ENCODE data around the gene E2F1. TPM values are rescaled to one million over a fixed set of nuclear protein-coding genes. Genes with fewer than 3 reads are reported as not detected.
"Not testable (repeated sequence)": the region's sequence is repeated elsewhere in the genome, so short reads cannot be mapped to it uniquely, and the experiment has no call there.

E2F1 gene
- total RNA-seq, 1 donor from 2014 or later = 2.3 TPM

- DNase-seq (ENCODE audit: low spot score) = no peak
Observed at GRCh38 chr20:33645072-33645358, 41.2 kb downstream of the E2F1 start.

DNA sequence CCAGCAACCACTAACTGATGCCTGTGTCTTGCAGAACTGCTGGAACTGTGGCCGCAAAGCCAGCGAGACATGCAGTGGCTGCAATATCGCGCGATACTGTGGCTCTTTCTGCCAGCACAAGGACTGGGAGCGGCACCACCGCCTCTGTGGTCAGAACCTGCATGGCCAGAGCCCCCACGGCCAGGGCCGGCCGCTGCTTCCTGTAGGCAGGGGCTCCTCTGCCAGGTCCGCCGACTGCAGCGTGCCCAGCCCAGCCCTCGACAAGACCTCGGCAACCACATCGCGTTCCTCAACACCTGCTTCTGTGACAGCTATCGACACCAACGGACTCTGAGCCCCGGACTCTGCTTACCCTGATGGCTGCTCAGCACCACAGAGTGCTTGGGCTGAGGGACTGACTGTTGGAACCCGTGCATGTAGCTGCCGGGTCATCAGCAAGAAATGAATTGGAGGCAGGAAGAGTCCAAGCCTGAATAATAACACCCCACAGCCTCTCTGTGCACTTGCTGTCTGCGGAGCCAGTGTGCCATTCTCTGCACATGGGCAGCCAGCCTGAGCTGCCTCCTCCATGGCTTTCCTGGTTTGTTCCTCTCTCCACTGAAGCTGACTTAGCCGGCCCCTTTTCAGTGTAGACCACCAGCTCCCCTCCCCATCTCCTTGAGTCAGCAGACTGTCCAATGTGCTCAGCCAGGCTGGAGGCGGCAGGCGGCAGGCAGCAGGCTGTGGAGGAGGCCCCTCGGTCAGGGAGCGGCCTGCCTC, 41.7 kb downstream of the E2F1 start:
- no peak for DNase-seq (ENCODE audit: low spot score)

DNA sequence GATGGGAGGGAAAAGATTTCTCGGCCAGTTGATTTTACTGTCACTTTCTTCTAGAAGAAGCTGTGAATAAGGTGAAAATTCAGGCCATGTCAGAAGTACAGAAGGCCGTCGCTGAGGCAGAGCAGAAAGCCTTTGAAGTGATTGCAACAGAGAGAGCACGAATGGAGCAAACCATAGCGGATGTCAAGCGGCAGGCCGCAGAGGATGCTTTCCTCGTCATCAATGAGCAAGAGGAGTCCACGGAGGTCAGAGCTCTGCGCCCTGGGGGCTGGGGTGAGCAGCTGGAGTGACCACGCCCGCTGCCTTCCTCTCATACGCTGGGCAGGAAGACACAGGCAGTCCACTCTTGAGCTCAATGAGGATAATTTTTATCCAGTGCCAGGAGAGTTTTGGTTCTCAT, 45.9 kb downstream of the E2F1 start:
- no peak for DNase-seq (ENCODE audit: low spot score)

DNA sequence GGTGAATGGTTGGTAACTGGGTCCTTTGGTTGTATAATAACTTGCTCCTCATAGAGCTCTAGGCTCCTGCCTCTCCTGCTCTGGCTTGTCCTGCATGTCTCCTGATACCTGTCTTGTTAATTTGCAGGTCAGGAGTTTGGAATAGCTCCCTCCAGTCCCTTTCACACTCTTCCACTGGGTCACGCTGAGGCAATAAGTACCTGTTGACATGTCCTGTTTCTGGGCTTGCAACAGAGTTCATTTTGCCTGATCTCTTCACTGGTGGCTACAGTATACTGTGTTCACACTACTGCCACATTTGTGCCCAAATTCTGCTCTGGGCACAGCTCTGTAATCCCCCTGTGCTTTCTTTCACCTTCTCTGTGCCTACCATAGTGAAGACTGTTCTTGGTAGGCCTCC, 49.4 kb downstream of the E2F1 start:
- DNase-seq (ENCODE audit: low spot score) = no peak

- no peak for DNase-seq (ENCODE audit: low spot score)
Observed at GRCh38 chr20:33635341-33635740, 50.8 kb downstream of the E2F1 start.

GRCh38 chr20:33631910-33632309, 54.3 kb downstream of the E2F1 start:
- not testable (repeated sequence) for DNase-seq (ENCODE audit: low spot score)

DNA sequence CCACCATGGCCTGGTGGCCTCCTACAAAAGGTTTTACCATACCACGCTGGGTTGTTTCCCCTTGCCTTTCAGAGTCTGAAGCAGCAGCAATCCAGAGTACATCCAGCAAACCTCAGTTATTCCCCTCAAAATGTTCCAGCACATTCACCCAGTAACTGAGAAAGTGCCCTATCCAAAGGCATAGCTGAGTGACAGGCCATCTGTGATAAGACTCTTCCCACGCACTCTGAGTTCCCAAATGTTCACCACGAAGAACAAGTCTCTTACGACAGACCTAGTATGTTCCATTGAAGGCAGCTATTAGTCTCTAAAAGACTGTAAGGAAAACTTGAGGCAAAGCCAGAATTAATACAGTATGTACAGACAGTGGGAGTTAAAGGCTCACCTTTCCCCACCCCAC, 55.7 kb downstream of the E2F1 start:
- DNase-seq (ENCODE audit: low spot score) = no peak

DNA sequence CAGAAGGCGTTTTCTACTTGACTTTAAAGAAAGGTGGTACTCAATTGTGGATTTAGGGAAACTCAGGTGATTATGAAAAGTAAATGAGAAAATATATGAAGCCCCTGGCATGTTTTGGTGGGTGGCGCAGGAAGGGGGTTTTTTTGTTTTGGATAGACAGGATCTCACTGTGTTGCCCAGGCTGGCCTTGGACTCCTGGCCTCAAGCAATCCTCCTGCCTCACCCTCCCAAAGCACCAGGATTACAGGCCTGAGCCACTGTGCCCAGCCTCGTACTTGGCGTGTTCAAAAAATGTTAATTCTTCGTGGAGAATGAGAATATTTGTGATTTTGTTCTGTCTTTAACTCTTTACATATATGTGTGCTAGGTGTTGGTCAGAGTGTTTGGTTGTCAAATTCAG, 56.2 kb downstream of the E2F1 start:
- DNase-seq (ENCODE audit: low spot score) = no peak

DNA sequence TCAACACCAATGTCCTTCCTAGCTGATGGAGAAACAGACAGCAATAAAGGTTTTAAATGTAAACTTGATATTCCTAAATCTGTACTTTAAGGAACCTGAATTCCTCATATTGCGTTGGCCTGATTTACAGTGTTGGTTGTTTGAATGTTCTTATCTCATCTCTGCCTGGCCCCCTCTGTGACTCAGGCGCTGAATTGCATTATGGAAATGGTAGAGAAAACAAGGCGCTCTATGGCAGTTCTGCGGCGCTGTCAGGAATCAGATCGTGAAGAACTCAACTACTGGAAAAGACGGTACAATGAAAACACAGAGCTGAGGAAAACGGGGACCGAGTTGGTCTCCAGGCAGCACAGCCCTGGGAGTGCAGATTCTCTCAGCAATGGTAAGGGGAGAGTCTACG, 56.7 kb downstream of the E2F1 start:
- DNase-seq (ENCODE audit: low spot score) = no peak

GRCh38 chr20:33627577-33628216, 58.5 kb downstream of the E2F1 start:
- no peak for DNase-seq (ENCODE audit: low spot score)

- DNase-seq (ENCODE audit: low spot score) = no peak
Observed at GRCh38 chr20:33626190-33626589, 60.0 kb downstream of the E2F1 start.

Other genes with a start within 250 kb of the E2F1 start
- 13.0 TPM for gene SNTA1, start 242.6 kb downstream of the E2F1 start, total RNA-seq
- gene CBFA2T2, start 196.3 kb downstream of the E2F1 start, total RNA-seq = 21.2 TPM
- gene C20orf144, start 24.1 kb downstream of the E2F1 start, total RNA-seq = 0.09 TPM
- gene ACTL10, start 19.4 kb downstream of the E2F1 start, total RNA-seq = 4.8 TPM
- gene NECAB3, start 12.0 kb downstream of the E2F1 start, total RNA-seq = 37.3 TPM
- 17.9 TPM for gene PXMP4, start 33.9 kb upstream of the E2F1 start, total RNA-seq
- 5.8 TPM for gene ZNF341, start 45.6 kb upstream of the E2F1 start, total RNA-seq
- gene CHMP4B, start 125.0 kb upstream of the E2F1 start, total RNA-seq = 117 TPM